Stimulated activated naive CD8-positive, alpha-beta T cell treated with anti-CD3 and anti-CD28 coated beads, Interleukin-15, amount 100 ng/mL, for 72 hours (primary cell): ENCODE measurements around the gene AGL.
"Not testable (repeated sequence)": the region's sequence is repeated elsewhere in the genome, so short reads cannot be mapped to it uniquely, and the experiment has no call there.

Source experiments
- ATAC-seq: fragments of 150-1000 bp; cut with Tn5 transposase; 2 replicates; pipeline ENCODE4 v1.10.0; 2021; ENCODE audit warnings: mild to moderate bottlenecking, moderate library complexity
- DNase-seq, 2 donors: peaks; one replicate each; pipeline ENCODE4 v3.0.0; 2021 to 2022
- H3K27ac Mint-ChIP-seq, 2 donors: one replicate each; pipeline ENCODE4 v1.8.0; 2022; ENCODE audit warnings: mild to moderate bottlenecking in 2 of 2, mixed read lengths in 2 of 2, moderate library complexity in 2 of 2
- H3K27me3 Mint-ChIP-seq: one replicate; pipeline ENCODE4 v1.8.0; 2022; ENCODE audit warnings: mixed read lengths
- H3K4me1 Mint-ChIP-seq: one replicate; pipeline ENCODE4 v1.8.0; 2022; ENCODE audit warnings: mild to moderate bottlenecking, mixed read lengths
- H3K4me3 Mint-ChIP-seq, 2 donors: one replicate each; pipeline ENCODE4 v1.8.0; 2022; ENCODE audit warnings: mild to moderate bottlenecking in 2 of 2, mixed read lengths in 2 of 2, moderate library complexity in 1 of 2
- H3K9me3 Mint-ChIP-seq, 2 donors: one replicate each; pipeline ENCODE4 v1.8.0; 2022; ENCODE audit warnings: mixed read lengths in 2 of 2

The AGL gene

GRCh38 chr1:99869723-99870122 lies 19.6 kb downstream of the AGL start:
- no peak for DNase-seq
- Mint-ChIP-seq H3K4me3 (no peak overlapping the region), H3K9me3 (no peaks in the 10 kb centered on the region), H3K27me3 (no peaks in the 10 kb centered on the region), H3K4me1 (no peaks in the 10 kb centered on the region), H3K27ac (no peak overlapping the region)
- ATAC-seq, result no peak

DNA sequence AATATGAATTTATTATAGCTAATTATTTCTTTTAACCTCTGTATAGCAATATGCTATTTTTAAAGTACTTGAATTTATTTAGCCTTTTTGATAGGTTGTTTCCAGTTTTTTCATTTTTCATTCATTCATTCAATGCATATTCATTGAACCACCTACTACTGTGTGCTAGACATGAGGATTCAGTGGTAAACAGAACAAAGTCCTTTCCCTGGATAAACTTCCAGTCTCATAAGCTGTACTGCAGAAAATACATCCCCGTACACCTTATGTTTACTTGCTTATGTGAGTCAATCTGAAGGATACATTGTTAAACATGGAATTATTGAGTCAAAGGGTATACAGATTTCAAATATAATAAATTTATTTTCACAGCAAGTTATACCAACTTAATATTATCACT lies 21.9 kb downstream of the AGL start:
- H3K4me3 Mint-ChIP-seq, result no peak overlapping the region
- ATAC-seq, result no peak
- no peaks in the 10 kb centered on the region for H3K9me3 Mint-ChIP-seq
- no peak for DNase-seq
- no peak overlapping the region for H3K27ac Mint-ChIP-seq
- H3K4me1 Mint-ChIP-seq, result no peaks in the 10 kb centered on the region
- H3K27me3 Mint-ChIP-seq, result no peaks in the 10 kb centered on the region

GRCh38 chr1:99877568-99877967 lies 27.4 kb downstream of the AGL start:
- Mint-ChIP-seq H3K9me3 (no peaks in the 10 kb centered on the region), H3K27me3 (no peaks in the 10 kb centered on the region), H3K27ac (no peak overlapping the region), H3K4me1 (no peaks in the 10 kb centered on the region), H3K4me3 (no peak overlapping the region)
- ATAC-seq, result no peak
- DNase-seq, result no peak

DNA sequence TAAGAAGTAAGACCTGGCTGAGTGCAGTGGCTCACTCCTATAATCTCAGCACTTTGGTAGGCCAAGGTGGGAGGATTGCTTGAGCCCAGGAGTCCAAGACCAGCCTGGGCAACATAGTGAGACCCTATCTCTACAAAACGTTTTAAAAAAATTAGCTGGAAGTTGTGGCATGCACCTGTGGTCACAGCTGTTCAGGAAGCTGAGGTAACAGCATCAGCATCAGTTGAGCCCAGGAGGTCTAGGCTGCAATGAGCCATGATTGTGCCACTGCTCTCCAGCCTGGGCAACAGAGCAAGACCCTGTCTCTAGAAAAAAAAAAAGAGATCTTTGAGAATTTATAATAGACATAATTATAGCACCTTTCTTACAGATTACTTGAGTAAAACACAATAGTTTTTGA lies 36.0 kb downstream of the AGL start:
- Mint-ChIP-seq H3K9me3 (no peaks in the 10 kb centered on the region), H3K27me3 (no peaks in the 10 kb centered on the region), H3K4me3 (no peak overlapping the region), H3K27ac (peak overlapping the region in 1 of 2 donors; percentile 33), H3K4me1 (no peaks in the 10 kb centered on the region)
- ATAC-seq, result no peak
- DNase-seq, result no peak

GRCh38 chr1:99886841-99887240 lies 36.7 kb downstream of the AGL start:
- H3K4me3 Mint-ChIP-seq, result no peak overlapping the region
- H3K27ac Mint-ChIP-seq, result no peak overlapping the region
- H3K27me3 Mint-ChIP-seq, result no peaks in the 10 kb centered on the region
- ATAC-seq, result no peak
- H3K9me3 Mint-ChIP-seq, result no peaks in the 10 kb centered on the region
- no peaks in the 10 kb centered on the region for H3K4me1 Mint-ChIP-seq
- DNase-seq, result no peak

GRCh38 chr1:99887890-99888289 lies 37.7 kb downstream of the AGL start:
- no peak overlapping the region for H3K27ac Mint-ChIP-seq
- no peak for DNase-seq
- no peak overlapping the region for H3K4me3 Mint-ChIP-seq
- no peaks in the 10 kb centered on the region for H3K4me1 Mint-ChIP-seq
- H3K27me3 Mint-ChIP-seq, result no peaks in the 10 kb centered on the region
- no peaks in the 10 kb centered on the region for H3K9me3 Mint-ChIP-seq
- ATAC-seq, result no peak

DNA sequence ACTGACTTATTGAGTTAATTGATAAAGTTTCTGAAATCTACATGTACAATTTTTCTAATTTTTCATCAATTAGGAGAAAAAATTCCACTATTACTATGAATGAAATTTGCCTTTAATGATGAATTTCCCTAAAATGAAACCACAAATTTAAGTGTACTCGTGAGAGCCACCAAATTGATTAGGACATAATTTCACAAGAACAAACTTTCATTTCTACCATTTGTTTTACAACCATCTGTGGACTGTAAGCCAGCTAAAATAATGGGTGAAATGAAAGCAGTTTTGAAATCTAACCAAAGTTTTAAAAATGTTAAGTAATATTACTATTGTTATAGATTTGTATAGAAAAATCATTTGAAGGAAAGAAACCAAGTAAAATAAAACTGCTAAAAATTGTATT lies 41.8 kb downstream of the AGL start:
- H3K9me3 Mint-ChIP-seq, result no peaks in the 10 kb centered on the region
- no peak overlapping the region for H3K27ac Mint-ChIP-seq
- DNase-seq (no peak), ATAC-seq (no peak)
- no peaks in the 10 kb centered on the region for H3K4me1 Mint-ChIP-seq
- H3K27me3 Mint-ChIP-seq, result no peaks in the 10 kb centered on the region
- H3K4me3 Mint-ChIP-seq, result no peak overlapping the region

DNA sequence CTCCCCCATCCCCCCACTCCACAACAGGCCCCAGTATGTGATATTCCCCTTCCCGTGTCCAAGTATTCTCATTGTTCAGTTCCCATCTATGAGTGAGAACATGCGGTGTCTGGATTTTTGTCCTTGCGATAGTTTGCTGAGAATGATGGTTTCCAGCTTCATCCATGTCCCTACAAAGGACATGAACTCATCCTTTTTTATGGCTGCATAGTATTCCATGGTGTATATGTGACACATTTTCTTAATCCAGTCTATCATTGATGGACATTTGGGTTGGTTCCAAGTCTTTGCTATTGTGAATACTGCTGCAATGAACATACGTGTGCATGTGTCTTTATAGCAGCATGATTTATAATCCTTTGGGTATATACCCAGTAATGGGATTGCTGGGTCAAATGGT lies 53.1 kb downstream of the AGL start:
- ATAC-seq, H3K4me3 Mint-ChIP-seq, DNase-seq, H3K27ac Mint-ChIP-seq, H3K4me1 Mint-ChIP-seq, H3K27me3 Mint-ChIP-seq: not testable (repeated sequence)
- peaks cover 9 to 11% of the 10 kb centered on the region in 2 donors for H3K9me3 Mint-ChIP-seq

GRCh38 chr1:99906535-99906934 lies 56.4 kb downstream of the AGL start:
- DNase-seq, result no peak
- no peak overlapping the region for H3K27ac Mint-ChIP-seq
- H3K4me3 Mint-ChIP-seq, result no peak overlapping the region
- H3K27me3 Mint-ChIP-seq, result no peaks in the 10 kb centered on the region
- peaks cover 9 to 11% of the 10 kb centered on the region in 2 donors for H3K9me3 Mint-ChIP-seq
- H3K4me1 Mint-ChIP-seq, result no peaks in the 10 kb centered on the region
- no peak for ATAC-seq

DNA sequence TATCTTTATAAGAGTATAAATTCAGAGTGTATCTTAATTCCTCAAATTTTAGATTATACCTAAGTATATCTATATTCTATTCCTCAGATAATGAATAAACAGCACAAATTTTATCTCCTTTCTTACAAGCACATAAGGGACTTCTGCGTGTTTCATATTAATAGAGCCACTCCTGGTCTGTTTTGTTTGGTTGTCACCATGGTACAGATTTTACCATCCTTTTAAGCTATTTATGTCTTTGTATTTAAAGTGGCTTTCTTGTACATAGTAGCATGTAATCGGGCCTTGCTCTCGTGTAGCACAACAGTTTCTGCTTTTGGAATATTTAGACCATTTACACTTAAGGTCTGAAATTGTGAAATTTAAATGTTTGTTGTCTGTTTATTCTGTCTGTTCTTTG lies 67.1 kb downstream of the AGL start:
- Mint-ChIP-seq H3K4me1 (no peaks in the 10 kb centered on the region), H3K4me3 (no peak overlapping the region), H3K27me3 (no peaks in the 10 kb centered on the region), H3K9me3 (no peaks in the 10 kb centered on the region), H3K27ac (no peak overlapping the region)
- DNase-seq, result no peak
- no peak for ATAC-seq

GRCh38 chr1:99919220-99919619 lies 69.1 kb downstream of the AGL start:
- no peak overlapping the region for H3K27ac Mint-ChIP-seq
- ATAC-seq, result no peak

DNA sequence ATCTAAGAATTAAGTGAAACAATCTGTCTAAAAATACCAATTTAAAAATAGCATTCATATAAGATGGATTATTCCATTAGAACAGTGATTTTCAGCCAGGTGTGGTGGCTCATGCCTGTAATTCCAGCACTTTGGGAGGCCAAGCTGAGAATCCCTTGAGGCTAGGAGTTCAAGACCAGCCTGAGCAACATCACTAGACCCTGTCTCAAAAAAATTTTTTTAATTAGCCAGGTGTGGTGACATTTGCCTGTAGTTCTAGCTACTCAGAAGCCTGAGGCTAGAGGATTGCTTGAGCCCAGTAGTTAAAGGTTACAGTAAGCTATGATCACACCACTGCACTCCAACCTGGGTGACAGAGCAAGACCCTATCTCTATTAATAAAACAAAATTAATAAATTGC lies 84.6 kb downstream of the AGL start:
- Mint-ChIP-seq H3K4me1 (no peaks in the 10 kb centered on the region), H3K9me3 (peaks cover 0 to 8% of the 10 kb centered on the region in 2 donors), H3K27me3 (peaks cover 17% of the 10 kb centered on the region), H3K4me3 (no peak overlapping the region), H3K27ac (no peak overlapping the region)
- DNase-seq, result no peak
- no peak for ATAC-seq

More at GRCh38 chr1:99919220-99919619, 69.1 kb downstream of the AGL start:
- Mint-ChIP-seq H3K9me3 (no peaks in the 10 kb centered on the region), H3K4me1 (no peaks in the 10 kb centered on the region), H3K27me3 (no peaks in the 10 kb centered on the region), H3K4me3 (no peak overlapping the region)
- DNase-seq, result no peak

- no peaks in the 10 kb centered on the region for H3K4me1 Mint-ChIP-seq
- no peak overlapping the region for H3K4me3 Mint-ChIP-seq
- no peak for DNase-seq
- H3K27me3 Mint-ChIP-seq, result peaks cover 17% of the 10 kb centered on the region
- ATAC-seq, result no peak
- H3K9me3 Mint-ChIP-seq, result peaks cover 0 to 8% of the 10 kb centered on the region in 2 donors
- H3K27ac Mint-ChIP-seq, result no peak overlapping the region
These were observed 85.4 kb downstream of the AGL start for GRCh38 chr1:99935534-99935933.

DNA sequence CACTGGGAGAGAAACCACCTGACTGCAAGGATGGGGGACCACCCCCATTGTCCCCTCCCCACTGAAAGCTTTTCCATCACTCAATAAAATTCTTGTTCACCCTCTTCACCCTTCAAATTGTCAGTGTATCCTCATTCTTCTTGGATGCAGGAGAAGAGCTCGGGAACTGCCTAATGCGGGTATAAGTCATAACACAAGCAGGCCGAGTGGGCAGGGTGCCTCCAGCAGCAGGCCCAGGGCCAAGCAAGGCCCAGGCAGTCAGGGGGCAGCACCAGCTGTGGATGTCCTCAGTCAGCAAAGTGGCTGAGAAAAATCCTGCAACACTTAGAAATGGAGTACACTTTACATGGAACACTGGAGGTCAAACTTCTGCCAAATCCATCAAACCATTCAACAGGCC lies 85.9 kb downstream of the AGL start:
- H3K27ac Mint-ChIP-seq, result no peak overlapping the region
- no peak overlapping the region for H3K4me3 Mint-ChIP-seq
- H3K4me1 Mint-ChIP-seq, result no peaks in the 10 kb centered on the region
- no peak for DNase-seq
- no peak for ATAC-seq
- H3K27me3 Mint-ChIP-seq, result peaks cover 17% of the 10 kb centered on the region
- H3K9me3 Mint-ChIP-seq, result peaks cover 0 to 8% of the 10 kb centered on the region in 2 donors

DNA sequence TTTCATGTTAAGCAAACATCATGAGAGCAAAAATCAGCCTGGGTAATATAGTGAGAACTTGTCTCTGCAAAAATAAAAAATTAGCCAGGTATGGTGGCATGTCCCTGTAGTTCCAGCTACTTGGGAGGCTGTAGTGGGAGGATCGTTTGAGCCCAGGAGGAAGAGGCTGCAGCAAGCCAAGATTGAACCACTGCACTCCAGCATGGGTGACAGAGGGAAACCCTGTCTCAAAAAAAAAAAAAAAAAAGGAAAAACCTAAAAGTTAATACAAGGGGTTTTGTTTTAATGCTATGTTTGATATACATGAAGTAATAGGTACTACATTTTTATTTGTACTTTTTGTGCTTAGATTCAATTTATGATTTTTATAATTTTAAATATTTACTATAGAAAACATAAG lies 92.6 kb downstream of the AGL start:
- Mint-ChIP-seq H3K4me3 (no peak overlapping the region), H3K27ac (no peak overlapping the region), H3K9me3 (no peaks in the 10 kb centered on the region), H3K27me3 (no peaks in the 10 kb centered on the region), H3K4me1 (no peaks in the 10 kb centered on the region)
- ATAC-seq (no peak), DNase-seq (no peak)

GRCh38 chr1:99943223-99943794 lies 93.1 kb downstream of the AGL start:
- Mint-ChIP-seq H3K4me1 (no peaks in the 10 kb centered on the region), H3K9me3 (no peaks in the 10 kb centered on the region), H3K4me3 (no peak overlapping the region), H3K27me3 (no peaks in the 10 kb centered on the region), H3K27ac (no peak overlapping the region)
- ATAC-seq (no peak), DNase-seq (no peak)

DNA sequence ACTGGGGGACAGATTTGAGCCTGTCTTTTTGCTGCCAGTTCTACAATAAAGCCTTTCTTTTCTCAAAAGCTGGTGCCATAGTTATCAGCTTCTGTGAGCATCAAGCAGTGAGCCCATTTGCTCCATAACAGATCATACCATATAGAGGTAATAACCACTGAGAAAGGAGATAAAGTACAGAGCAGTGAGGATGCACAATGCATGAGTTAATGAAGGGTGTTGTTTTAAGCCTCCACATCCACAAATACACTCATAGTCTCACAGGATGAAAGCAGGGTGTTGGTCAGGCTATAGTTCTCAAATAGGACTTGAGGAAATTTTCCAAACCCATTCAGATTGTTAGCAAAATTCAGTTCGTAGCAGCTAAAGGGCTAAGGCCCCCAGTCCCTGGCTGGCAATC lies 94.0 kb downstream of the AGL start:
- no peak for ATAC-seq
- Mint-ChIP-seq H3K9me3 (no peaks in the 10 kb centered on the region), H3K27me3 (no peaks in the 10 kb centered on the region), H3K4me3 (no peak overlapping the region), H3K4me1 (no peaks in the 10 kb centered on the region), H3K27ac (peak overlapping the region in 1 of 2 donors; percentile 34)
- no peak for DNase-seq
